GM21619 (cell line): Measurements from ENCODE around the gene DOCK10.
A peak's percentile ranks its signal among the peaks of the same experiment; 100 is the strongest.
"Not testable (repeated sequence)": the region's sequence is repeated elsewhere in the genome, so short reads cannot be mapped to it uniquely, and the experiment has no call there.

Source experiments
- ATAC-seq: cut with Tn5 transposase; IDR thresholded peaks from one replicate; pipeline ENCODE4 v1.9.1; 2021; ENCODE audit not compliant: unreplicated experiment

DOCK10 gene

GRCh38 chr2:224951723-224952481, 90.4 kb downstream of the DOCK10 start:
- no peak for ATAC-seq

- ATAC-seq = no peak
Measured at GRCh38 chr2:224948859-224949258, 93.4 kb downstream of the DOCK10 start.

GRCh38 chr2:224948005-224948404, 94.3 kb downstream of the DOCK10 start:
- ATAC-seq = no peak

GRCh38 chr2:224947566-224947965, 94.7 kb downstream of the DOCK10 start:
- ATAC-seq = no peak

- ATAC-seq = peak; percentile 74
Measured at GRCh38 chr2:224946895-224947294, 95.4 kb downstream of the DOCK10 start.

- peak; percentile 29 for ATAC-seq
Measured at GRCh38 chr2:224944707-224945547, 97.3 kb downstream of the DOCK10 start.

- not testable (repeated sequence) for ATAC-seq
Measured at GRCh38 chr2:224943601-224944041, 98.6 kb downstream of the DOCK10 start.

- ATAC-seq = no peak
Measured at GRCh38 chr2:224941960-224942359, 100.3 kb downstream of the DOCK10 start.

GRCh38 chr2:224940618-224941017, 101.7 kb downstream of the DOCK10 start:
- ATAC-seq = no peak

- peak; percentile 25 for ATAC-seq
Measured at GRCh38 chr2:224938651-224939182, 103.6 kb downstream of the DOCK10 start.

GRCh38 chr2:224937887-224938286, 104.4 kb downstream of the DOCK10 start:
- ATAC-seq = peak; percentile 85

GRCh38 chr2:224934526-224935188, 107.6 kb downstream of the DOCK10 start:
- no peak for ATAC-seq

GRCh38 chr2:224933431-224933830, 108.8 kb downstream of the DOCK10 start:
- no peak for ATAC-seq

GRCh38 chr2:224932522-224932921, 109.7 kb downstream of the DOCK10 start:
- no peak for ATAC-seq

- no peak for ATAC-seq
Measured at GRCh38 chr2:224931956-224932355, 110.3 kb downstream of the DOCK10 start.

- ATAC-seq = no peak
Measured at GRCh38 chr2:224930990-224931389, 111.3 kb downstream of the DOCK10 start.

GRCh38 chr2:224930124-224930523, 112.1 kb downstream of the DOCK10 start:
- no peak for ATAC-seq

GRCh38 chr2:224929512-224929911, 112.8 kb downstream of the DOCK10 start:
- no peak for ATAC-seq

- no peak for ATAC-seq
Measured at GRCh38 chr2:224927646-224928173, 114.6 kb downstream of the DOCK10 start.

- ATAC-seq = no peak
Measured at GRCh38 chr2:224927011-224927410, 115.3 kb downstream of the DOCK10 start.

GRCh38 chr2:224925810-224926100, 116.5 kb downstream of the DOCK10 start:
- ATAC-seq = peak; percentile 36
